Measurements from ENCODE around the gene SPINK8. TPM values are rescaled to one million over a fixed set of nuclear protein-coding genes. Genes with fewer than 3 reads are reported as not detected.

SPINK8 gene
- total RNA-seq, 1 experiment from 2014 or later: not detected

DNA sequence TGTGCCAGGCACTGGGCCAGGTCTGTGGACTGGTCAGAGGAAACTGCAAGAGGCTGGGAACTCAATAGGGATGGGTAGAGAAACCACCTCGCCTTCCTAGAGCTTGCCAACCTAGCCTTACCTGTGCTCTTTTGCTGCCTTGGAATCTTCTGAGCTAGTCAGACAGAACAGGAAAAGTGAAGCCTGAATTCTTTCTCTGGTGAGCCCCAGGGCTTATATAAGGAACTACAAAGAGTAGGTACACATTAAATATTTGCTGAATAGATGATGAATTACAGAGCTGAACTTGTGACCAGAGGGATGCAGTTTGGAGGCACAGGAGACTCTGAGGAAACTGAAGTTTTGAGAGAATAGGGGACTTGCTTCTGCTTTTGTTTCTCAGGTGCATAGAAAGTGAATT lies 23.0 kb upstream of the SPINK8 start:
- no peak for TF ChIP-seq CEBPB (IDR thresholded peaks at IDR 0.05; ENCODE audit: low read depth)
- no peak for TF ChIP-seq CBX3 (IDR thresholded peaks at IDR 0.05; ENCODE audit: low read depth)
- no peak for TF ChIP-seq JUND (IDR thresholded peaks at IDR 0.05)
- TF ChIP-seq ELF1 (IDR thresholded peaks at IDR 0.05; ENCODE audit: borderline replicate concordance, low read depth): no peak
- no peak for TF ChIP-seq POLR2A (IDR thresholded peaks at IDR 0.05; ENCODE audit: borderline replicate concordance, extremely low read depth, insufficient read depth, insufficient read length)
- no peak for TF ChIP-seq EZH2 (IDR thresholded peaks at IDR 0.05)
- TF ChIP-seq POLR2AphosphoS5 (IDR thresholded peaks at IDR 0.05; ENCODE audit: low read depth, low read length): no peak
- TF ChIP-seq, protein P1, sequence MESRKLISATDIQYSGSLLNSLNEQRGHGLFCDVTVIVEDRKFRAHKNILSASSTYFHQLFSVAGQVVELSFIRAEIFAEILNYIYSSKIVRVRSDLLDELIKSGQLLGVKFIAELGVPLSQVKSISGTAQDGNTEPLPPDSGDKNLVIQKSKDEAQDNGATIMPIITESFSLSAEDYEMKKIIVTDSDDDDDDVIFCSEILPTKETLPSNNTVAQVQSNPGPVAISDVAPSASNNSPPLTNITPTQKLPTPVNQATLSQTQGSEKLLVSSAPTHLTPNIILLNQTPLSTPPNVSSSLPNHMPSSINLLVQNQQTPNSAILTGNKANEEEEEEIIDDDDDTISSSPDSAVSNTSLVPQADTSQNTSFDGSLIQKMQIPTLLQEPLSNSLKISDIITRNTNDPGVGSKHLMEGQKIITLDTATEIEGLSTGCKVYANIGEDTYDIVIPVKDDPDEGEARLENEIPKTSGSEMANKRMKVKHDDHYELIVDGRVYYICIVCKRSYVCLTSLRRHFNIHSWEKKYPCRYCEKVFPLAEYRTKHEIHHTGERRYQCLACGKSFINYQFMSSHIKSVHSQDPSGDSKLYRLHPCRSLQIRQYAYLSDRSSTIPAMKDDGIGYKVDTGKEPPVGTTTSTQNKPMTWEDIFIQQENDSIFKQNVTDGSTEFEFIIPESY (IDR thresholded peaks at IDR 0.05; ENCODE audit: extremely low read depth, insufficient replicate concordance, low read length): no peak
- TF ChIP-seq EGR1 (IDR thresholded peaks at IDR 0.05; ENCODE audit: low read depth): no peak
- TF ChIP-seq, protein P2, sequence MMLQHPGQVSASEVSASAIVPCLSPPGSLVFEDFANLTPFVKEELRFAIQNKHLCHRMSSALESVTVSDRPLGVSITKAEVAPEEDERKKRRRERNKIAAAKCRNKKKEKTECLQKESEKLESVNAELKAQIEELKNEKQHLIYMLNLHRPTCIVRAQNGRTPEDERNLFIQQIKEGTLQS (IDR thresholded peaks at IDR 0.05): no peak
- TF ChIP-seq ZFX (IDR thresholded peaks at IDR 0.05): no peak
- no peak for TF ChIP-seq RAD21 (IDR thresholded peaks at IDR 0.05; ENCODE audit: low read depth)
- TF ChIP-seq, protein P3, sequence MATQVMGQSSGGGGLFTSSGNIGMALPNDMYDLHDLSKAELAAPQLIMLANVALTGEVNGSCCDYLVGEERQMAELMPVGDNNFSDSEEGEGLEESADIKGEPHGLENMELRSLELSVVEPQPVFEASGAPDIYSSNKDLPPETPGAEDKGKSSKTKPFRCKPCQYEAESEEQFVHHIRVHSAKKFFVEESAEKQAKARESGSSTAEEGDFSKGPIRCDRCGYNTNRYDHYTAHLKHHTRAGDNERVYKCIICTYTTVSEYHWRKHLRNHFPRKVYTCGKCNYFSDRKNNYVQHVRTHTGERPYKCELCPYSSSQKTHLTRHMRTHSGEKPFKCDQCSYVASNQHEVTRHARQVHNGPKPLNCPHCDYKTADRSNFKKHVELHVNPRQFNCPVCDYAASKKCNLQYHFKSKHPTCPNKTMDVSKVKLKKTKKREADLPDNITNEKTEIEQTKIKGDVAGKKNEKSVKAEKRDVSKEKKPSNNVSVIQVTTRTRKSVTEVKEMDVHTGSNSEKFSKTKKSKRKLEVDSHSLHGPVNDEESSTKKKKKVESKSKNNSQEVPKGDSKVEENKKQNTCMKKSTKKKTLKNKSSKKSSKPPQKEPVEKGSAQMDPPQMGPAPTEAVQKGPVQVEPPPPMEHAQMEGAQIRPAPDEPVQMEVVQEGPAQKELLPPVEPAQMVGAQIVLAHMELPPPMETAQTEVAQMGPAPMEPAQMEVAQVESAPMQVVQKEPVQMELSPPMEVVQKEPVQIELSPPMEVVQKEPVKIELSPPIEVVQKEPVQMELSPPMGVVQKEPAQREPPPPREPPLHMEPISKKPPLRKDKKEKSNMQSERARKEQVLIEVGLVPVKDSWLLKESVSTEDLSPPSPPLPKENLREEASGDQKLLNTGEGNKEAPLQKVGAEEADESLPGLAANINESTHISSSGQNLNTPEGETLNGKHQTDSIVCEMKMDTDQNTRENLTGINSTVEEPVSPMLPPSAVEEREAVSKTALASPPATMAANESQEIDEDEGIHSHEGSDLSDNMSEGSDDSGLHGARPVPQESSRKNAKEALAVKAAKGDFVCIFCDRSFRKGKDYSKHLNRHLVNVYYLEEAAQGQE (IDR thresholded peaks at IDR 0.05; ENCODE audit: low read depth): no peak
- TF ChIP-seq SIN3A (IDR thresholded peaks at IDR 0.05; ENCODE audit: low read depth): no peak
- TF ChIP-seq FOSL1 (IDR thresholded peaks at IDR 0.05; ENCODE audit: low read depth): no peak
- H3K79me2 ChIP-seq (ENCODE audit: insufficient read depth, low read length): no peaks in the 10 kb centered on the region
- H3K27ac ChIP-seq (ENCODE audit: low read depth, low read length): no peak overlapping the region
- intact Hi-C loops (cut with micrococcal nuclease): no loop called here
- H2AFZ ChIP-seq (ENCODE audit: low read depth, low read length, poor library complexity, severe bottlenecking): no peak overlapping the region
- no peaks in the 10 kb centered on the region for H3K4me1 ChIP-seq (ENCODE audit: control insufficient read depth in 1 of 2, insufficient read depth in 2 of 2, low read length in 2 of 2)
- 0 out of 4 replicates have a peak, but pooled peaks cover under 1 to 4% of the 10 kb centered on the region in 2 experiments for H3K9me3 ChIP-seq (ENCODE audit: control insufficient read depth in 1 of 2, insufficient read depth in 1 of 2, low read depth in 1 of 2, low read length in 2 of 2)
- BruUV-seq (replicated peaks): no TSS peak
- ChIA-PET POLR2A (no interaction called here), CTCF (no interaction called here), RAD21 (ENCODE audit: low non-redundant PET in 1 of 2, low total read pairs in 2 of 2, uncharacterized antibody in 2 of 2, unreplicated experiment in 2 of 2) (no interaction called here)
- no peak for DNase-seq (ENCODE audit: low read depth, low spot score)
- H3K9ac ChIP-seq (ENCODE audit: low read length): no peak overlapping the region
- H3K4me3 ChIP-seq (replicated peaks in 1 of 2; ENCODE audit: low read depth in 1 of 2, low read length in 2 of 2): no peak overlapping the region
- H3K4me2 ChIP-seq (ENCODE audit: low read length): no peak overlapping the region
- H3K9me2 ChIP-seq (ENCODE audit: insufficient read depth): no peaks in the 10 kb centered on the region
- no peaks in the 10 kb centered on the region for H3K27me3 ChIP-seq (ENCODE audit: insufficient read depth, low read length)
- H4K20me1 ChIP-seq (ENCODE audit: insufficient read depth): no peaks in the 10 kb centered on the region
- H3K36me3 ChIP-seq (ENCODE audit: control insufficient read depth in 1 of 2, insufficient read depth in 2 of 2, low read length in 2 of 2): no peaks in the 10 kb centered on the region
- no peak for ATAC-seq
